Neural crest cell (in vitro differentiated cells): Measurements from ENCODE around the gene UBE2L3. TPM values are rescaled to one million over a fixed set of nuclear protein-coding genes. Genes with fewer than 3 reads are reported as not detected.
A peak's percentile ranks its signal among the peaks of the same experiment; 100 is the strongest.

ENCODE experiments used
- DNase-seq: peaks from one replicate; pipeline ENCODE4 v3.0.0; 2021; ENCODE audit warnings: low read depth, mixed read lengths, low spot score
- H3K27ac Mint-ChIP-seq: one replicate; pipeline ENCODE4 v1.8.0; 2021; ENCODE audit warnings: mild to moderate bottlenecking, mixed read lengths; ENCODE audit not compliant: unreplicated experiment
- H3K27me3 Mint-ChIP-seq: 2 replicates; pipeline ENCODE4 v1.8.0; 2021; ENCODE audit warnings: low read depth, mild to moderate bottlenecking, mixed read lengths
- H3K36me3 Mint-ChIP-seq: 2 replicates; pipeline ENCODE4 v1.8.0; 2021; ENCODE audit warnings: low read depth, mild to moderate bottlenecking, mixed read lengths
- H3K4me1 Mint-ChIP-seq: 2 replicates; pipeline ENCODE4 v1.8.0; 2021; ENCODE audit warnings: mixed read lengths
- H3K4me3 Mint-ChIP-seq: one replicate; pipeline ENCODE4 v1.8.0; 2021; ENCODE audit warnings: mild to moderate bottlenecking, mixed read lengths
- H3K9me3 Mint-ChIP-seq: 2 replicates; pipeline ENCODE4 v1.8.0; 2021; ENCODE audit warnings: mixed read lengths
- CTCF ChIP-seq: fragments of 200-600 bp; sonication (generic); conservative IDR thresholded peaks from 2 replicates; pipeline ENCODE4 v1.5.0; 2021; ENCODE audit warnings: antibody characterized with exemption, mild to moderate bottlenecking
- microRNA-seq: library from miRNA; unstranded; fragments of <30 nt; microRNA quantifications from one replicate; pipeline ENCODE4, GENCODE V29; 2020
- total RNA-seq: library from RNA; stranded (reverse); gene quantifications from 2 replicates; pipeline ENCODE4 v1.2.1, GENCODE V29; 2021

UBE2L3 gene
- total RNA-seq, 1 donor from 2014 or later = 76.9 TPM

GRCh38 chr22:21663738-21664137, 96.2 kb downstream of the UBE2L3 start:
- peaks cover 21% of the 10 kb centered on the region for H3K27me3 Mint-ChIP-seq
- TF ChIP-seq CTCF = no peak
- DNase-seq = no peak
- peaks cover 6% of the 10 kb centered on the region for H3K9me3 Mint-ChIP-seq
- peaks cover 28% of the 10 kb centered on the region for H3K4me1 Mint-ChIP-seq
- no peak overlapping the region for H3K27ac Mint-ChIP-seq
- H3K4me3 Mint-ChIP-seq = peak overlapping the region; percentile 77
- no peaks in the 10 kb centered on the region for H3K36me3 Mint-ChIP-seq

- no peak for DNase-seq
- H3K27ac Mint-ChIP-seq = peak overlapping the region; percentile 19
- peaks cover 28% of the 10 kb centered on the region for H3K4me1 Mint-ChIP-seq
- H3K9me3 Mint-ChIP-seq = peaks cover 6% of the 10 kb centered on the region
- H3K27me3 Mint-ChIP-seq = peaks cover 19% of the 10 kb centered on the region
- TF ChIP-seq CTCF = no peak
- peak overlapping the region; percentile 99 for H3K4me3 Mint-ChIP-seq
- no peaks in the 10 kb centered on the region for H3K36me3 Mint-ChIP-seq
Measured at GRCh38 chr22:21665047-21665851, 97.7 kb downstream of the UBE2L3 start.

GRCh38 chr22:21666786-21667185, 99.3 kb downstream of the UBE2L3 start:
- H3K36me3 Mint-ChIP-seq = no peaks in the 10 kb centered on the region
- peak overlapping the region; percentile 28 for H3K27ac Mint-ChIP-seq

GRCh38 chr22:21669026-21669425, 101.5 kb downstream of the UBE2L3 start:
- no peak for DNase-seq
- Mint-ChIP-seq H3K36me3 (peaks cover 3% of the 10 kb centered on the region), H3K4me3 (peak overlapping the region; percentile 78), H3K27me3 (no peaks in the 10 kb centered on the region), H3K9me3 (no peaks in the 10 kb centered on the region), H3K27ac (peak overlapping the region; percentile 12), H3K4me1 (peaks cover 24% of the 10 kb centered on the region)
- no peak for TF ChIP-seq CTCF

More at GRCh38 chr22:21666786-21667185, 99.3 kb downstream of the UBE2L3 start:
- DNase-seq = no peak
- peaks cover 2% of the 10 kb centered on the region for H3K9me3 Mint-ChIP-seq
- peak overlapping the region; percentile 99 for H3K4me3 Mint-ChIP-seq
- no peak for TF ChIP-seq CTCF
- H3K27me3 Mint-ChIP-seq = peaks cover 6% of the 10 kb centered on the region
- H3K4me1 Mint-ChIP-seq = peaks cover 28% of the 10 kb centered on the region

GRCh38 chr22:21672107-21672629, 104.7 kb downstream of the UBE2L3 start:
- peak overlapping the region; percentile 12 for H3K4me3 Mint-ChIP-seq
- H3K27me3 Mint-ChIP-seq = no peaks in the 10 kb centered on the region
- peaks cover 18% of the 10 kb centered on the region for H3K36me3 Mint-ChIP-seq
- no peak for DNase-seq
- no peak for TF ChIP-seq CTCF
- no peak overlapping the region for H3K27ac Mint-ChIP-seq
- H3K9me3 Mint-ChIP-seq = no peaks in the 10 kb centered on the region
- H3K4me1 Mint-ChIP-seq = peaks cover 5% of the 10 kb centered on the region

Small RNA genes lying within 50 kb of the gene (microRNA-seq; reads per million reads assigned to microRNA genes)
- gene MIR130B (30,352 reads per million, percentile 99 among the genes with 10 or more reads in this experiment), gene MIR301B (1,337 reads per million, percentile 84 among the genes with 10 or more reads in this experiment)

Other genes with a start within 250 kb of the UBE2L3 start
- 0.63 and 0.68 TPM in 2 replicates for gene RIMBP3B, start 184.0 kb upstream of the UBE2L3 start, total RNA-seq
- 44.2 and 44.3 TPM in 2 replicates for gene HIC2, start 150.3 kb upstream of the UBE2L3 start, total RNA-seq
- 2.1 and 2.2 TPM in 2 replicates for gene TMEM191C, start 100.3 kb upstream of the UBE2L3 start, total RNA-seq
- 1.0 and 1.4 TPM in 2 replicates for gene RIMBP3C, start 16.3 kb upstream of the UBE2L3 start, total RNA-seq
- gene YDJC, start 62.3 kb downstream of the UBE2L3 start, total RNA-seq = 17.0 and 18.4 TPM in 2 replicates
- 1.2 and 1.3 TPM in 2 replicates for gene CCDC116, start 65.0 kb downstream of the UBE2L3 start, total RNA-seq
- gene SDF2L1, start 74.6 kb downstream of the UBE2L3 start, total RNA-seq = 29.4 and 33.8 TPM in 2 replicates
- 39.7 and 41.9 TPM in 2 replicates for gene PPIL2, start 98.3 kb downstream of the UBE2L3 start, total RNA-seq
- gene YPEL1, start 168.1 kb downstream of the UBE2L3 start, total RNA-seq = 19.5 and 20.9 TPM in 2 replicates